Head of caudate nucleus (tissue), 42 donors: ENCODE measurements around the gene GRM3.

Source experiments
- DNase-seq, 42 donors: peaks; one replicate each; pipeline versions ENCODE4 v3.0.0 to v3.0.0-alpha.2; 2020 to 2021; ENCODE audit warnings: mixed read lengths in 7 of 42
- intact Hi-C: fragments of 100-400 bp; cut with DNase I; formaldehyde crosslinking; loops from one replicate; pipeline ENCODE4 v1.15.0; 2022

Gene GRM3

GRCh38 chr7:86851566-86851965, 207.9 kb downstream of the GRM3 start:
- no peak for DNase-seq
- intact Hi-C loops: no loop called here

- intact Hi-C loops: no loop called here
These were observed 219.7 kb downstream of the GRM3 start for GRCh38 chr7:86863452-86863851.

GRCh38 chr7:86867163-86867762, 223.6 kb downstream of the GRM3 start:
- peak in 27 of 42 donors; percentile 2 to 70 (median 33) for DNase-seq
- intact Hi-C loops: no loop called here

More at GRCh38 chr7:86863452-86863851, 219.7 kb downstream of the GRM3 start:
- DNase-seq: no peak

DNA sequence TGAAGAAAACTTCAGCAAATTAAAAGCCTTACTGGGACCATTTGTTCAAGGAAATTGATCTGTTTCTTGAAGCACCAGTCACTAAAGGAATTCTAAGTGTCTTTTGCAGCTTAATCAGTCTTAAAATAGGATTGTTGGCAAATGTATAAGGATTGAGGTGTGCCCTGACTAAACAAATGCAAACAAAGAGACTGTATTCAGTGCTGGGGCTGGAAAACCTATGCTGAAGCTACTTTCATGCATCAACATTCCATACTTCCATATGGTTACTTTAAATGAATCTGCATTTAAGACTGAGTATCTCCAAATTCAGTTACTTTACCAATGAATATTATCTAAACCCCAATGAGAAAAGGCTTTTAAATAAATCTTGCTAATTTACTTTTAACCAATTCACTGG, 232.4 kb downstream of the GRM3 start:
- intact Hi-C loops: no loop called here
- no peak for DNase-seq

GRCh38 chr7:86884152-86884551, 240.4 kb downstream of the GRM3 start:
- DNase-seq: no peak

DNA sequence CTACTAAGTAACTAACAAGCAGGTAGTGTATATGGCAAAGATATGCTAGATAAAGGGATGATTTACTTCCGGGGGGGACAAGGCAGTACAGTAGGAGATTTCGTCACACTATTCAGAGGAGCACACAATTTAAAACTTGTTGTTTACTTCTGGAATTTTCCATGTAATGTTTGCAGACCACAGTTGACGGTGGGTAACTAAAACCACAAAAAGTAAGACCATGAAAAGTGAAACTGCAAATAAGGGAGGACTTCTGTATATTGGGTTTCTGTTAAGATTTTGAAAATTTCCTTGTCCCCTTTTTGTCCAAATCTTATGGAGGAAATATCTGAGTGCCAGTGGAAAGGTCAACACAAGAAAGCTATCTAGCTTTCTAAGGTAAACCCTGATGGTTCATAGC, 245.8 kb downstream of the GRM3 start:
- intact Hi-C loops: no loop called here
- no peak for DNase-seq

More at GRCh38 chr7:86884152-86884551, 240.4 kb downstream of the GRM3 start:
- intact Hi-C loops: no loop called here

DNA sequence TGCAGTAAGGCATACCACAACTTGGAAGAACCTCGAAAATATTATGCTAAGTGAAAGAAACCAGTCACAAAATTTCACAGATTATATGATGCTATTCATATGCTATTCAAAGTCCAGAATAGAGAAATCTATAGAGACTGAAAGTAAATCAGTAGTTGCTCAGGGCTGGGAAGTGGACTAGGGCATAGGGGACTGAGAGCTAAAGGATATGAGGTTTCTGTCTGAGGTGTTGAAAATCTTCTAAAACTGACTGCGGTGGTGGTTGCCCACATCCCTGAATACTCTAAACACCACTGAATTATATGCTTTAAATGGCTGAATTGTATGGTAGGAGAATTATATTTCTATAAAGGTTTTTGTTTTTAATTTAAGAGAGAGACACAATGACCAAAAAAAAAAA, 254.5 kb downstream of the GRM3 start:
- intact Hi-C loops: no loop called here
- no peak for DNase-seq

DNA sequence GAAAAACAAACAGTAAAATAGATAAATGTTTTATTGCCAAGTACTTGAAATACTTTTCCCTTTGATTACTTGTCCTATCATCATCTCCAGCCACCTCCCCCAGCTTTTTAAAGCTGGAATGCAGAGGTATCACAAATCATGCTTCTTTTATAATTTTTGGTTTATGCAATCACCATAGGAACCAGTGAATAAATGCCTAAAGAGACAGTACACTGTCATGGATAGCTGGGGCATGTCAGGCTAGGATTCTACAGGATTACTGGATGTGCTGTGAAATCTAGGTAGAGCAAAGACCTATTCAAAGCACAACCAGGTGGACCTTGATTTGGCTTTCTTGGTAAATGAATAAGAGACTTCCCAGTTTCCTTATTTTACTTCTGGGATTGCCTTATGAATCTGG, 257.2 kb downstream of the GRM3 start:
- intact Hi-C loops: loop anchor here (10.0 kb wide), 1 partner anchor 1006 kb away; no protein-coding TSS in a partner anchor
- DNase-seq: no peak

- intact Hi-C loops: loop anchor here (10.0 kb wide), 1 partner anchor 1010 kb away; no protein-coding TSS in a partner anchor
- DNase-seq: peak in 30 of 42 donors; percentile 3 to 76 (median 32)
These were observed 261.5 kb downstream of the GRM3 start for GRCh38 chr7:86904949-86905834.

DNA sequence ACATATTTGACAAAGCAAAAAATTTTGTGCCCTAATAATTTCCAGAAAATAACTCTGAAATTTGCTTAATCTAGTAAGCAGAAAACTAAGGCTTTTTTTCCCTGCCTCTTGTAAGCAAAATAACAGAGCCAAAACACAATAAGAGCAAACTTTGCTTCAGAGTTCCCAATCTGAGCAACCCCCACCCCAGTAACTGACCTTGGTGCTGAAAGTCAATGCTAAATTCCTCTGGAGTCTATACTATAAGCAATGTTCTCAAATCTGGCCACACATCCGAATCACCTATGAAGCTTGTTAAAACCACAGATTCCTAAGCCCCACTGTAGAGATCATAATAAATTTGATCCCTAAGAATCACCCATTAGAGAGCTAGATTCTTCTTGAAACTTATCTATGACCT, 265.2 kb downstream of the GRM3 start:
- intact Hi-C loops: loop anchor here (10.0 kb wide), 1 partner anchor 1014 kb away; no protein-coding TSS in a partner anchor
- DNase-seq: no peak

DNA sequence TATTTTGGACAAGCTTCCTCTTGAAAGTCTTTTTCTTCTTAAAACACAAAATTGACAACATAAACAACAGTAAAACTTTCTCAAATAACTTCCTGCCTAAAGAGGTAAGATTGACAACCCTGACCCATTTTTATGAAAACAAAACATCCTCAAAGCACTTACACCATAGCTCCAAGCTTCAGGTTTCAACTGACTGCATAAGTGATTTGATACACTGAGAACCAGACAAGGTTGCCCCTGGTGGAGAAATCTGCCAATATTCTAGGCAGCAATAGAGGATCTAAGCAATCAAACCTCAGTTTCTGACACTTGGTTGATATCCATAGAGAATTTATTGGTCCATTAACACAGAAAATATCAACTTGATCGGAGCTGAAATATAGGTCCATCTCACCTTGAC, 267.9 kb downstream of the GRM3 start:
- DNase-seq: peak in 1 of 42 donors; percentile 3

GRCh38 chr7:86913709-86914108, 270.0 kb downstream of the GRM3 start:
- intact Hi-C loops: no loop called here
- no peak for DNase-seq

More for the DNA sequence above, 267.9 kb downstream of the GRM3 start:
- intact Hi-C loops: no loop called here
